Measurements from ENCODE around the gene STK4.

DNA sequence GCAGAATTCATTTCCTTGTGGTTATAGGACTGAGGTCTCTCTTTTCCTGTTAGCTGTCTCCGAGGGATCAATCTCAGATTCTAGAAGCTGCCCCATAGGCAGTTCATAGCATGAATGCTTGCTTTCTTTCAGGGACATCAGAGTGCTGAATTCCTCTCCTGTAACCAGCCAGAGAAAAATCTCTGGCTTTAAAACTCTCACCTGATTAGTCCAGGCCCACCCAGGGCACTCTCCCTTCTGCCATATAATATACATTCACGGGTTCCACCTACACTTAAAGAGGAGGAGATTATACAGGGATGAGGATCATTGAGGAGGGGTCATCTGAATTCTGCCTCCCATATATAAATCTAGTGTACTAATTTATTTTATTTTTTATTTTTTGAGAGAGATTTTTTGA is 136.8 kb downstream of the STK4 start:
- TF ChIP-seq ESRRA (CRISPR knock-in tag; IDR thresholded peaks at IDR 0.05; ENCODE audit: borderline replicate concordance): no peak
- TF ChIP-seq, protein P1, sequence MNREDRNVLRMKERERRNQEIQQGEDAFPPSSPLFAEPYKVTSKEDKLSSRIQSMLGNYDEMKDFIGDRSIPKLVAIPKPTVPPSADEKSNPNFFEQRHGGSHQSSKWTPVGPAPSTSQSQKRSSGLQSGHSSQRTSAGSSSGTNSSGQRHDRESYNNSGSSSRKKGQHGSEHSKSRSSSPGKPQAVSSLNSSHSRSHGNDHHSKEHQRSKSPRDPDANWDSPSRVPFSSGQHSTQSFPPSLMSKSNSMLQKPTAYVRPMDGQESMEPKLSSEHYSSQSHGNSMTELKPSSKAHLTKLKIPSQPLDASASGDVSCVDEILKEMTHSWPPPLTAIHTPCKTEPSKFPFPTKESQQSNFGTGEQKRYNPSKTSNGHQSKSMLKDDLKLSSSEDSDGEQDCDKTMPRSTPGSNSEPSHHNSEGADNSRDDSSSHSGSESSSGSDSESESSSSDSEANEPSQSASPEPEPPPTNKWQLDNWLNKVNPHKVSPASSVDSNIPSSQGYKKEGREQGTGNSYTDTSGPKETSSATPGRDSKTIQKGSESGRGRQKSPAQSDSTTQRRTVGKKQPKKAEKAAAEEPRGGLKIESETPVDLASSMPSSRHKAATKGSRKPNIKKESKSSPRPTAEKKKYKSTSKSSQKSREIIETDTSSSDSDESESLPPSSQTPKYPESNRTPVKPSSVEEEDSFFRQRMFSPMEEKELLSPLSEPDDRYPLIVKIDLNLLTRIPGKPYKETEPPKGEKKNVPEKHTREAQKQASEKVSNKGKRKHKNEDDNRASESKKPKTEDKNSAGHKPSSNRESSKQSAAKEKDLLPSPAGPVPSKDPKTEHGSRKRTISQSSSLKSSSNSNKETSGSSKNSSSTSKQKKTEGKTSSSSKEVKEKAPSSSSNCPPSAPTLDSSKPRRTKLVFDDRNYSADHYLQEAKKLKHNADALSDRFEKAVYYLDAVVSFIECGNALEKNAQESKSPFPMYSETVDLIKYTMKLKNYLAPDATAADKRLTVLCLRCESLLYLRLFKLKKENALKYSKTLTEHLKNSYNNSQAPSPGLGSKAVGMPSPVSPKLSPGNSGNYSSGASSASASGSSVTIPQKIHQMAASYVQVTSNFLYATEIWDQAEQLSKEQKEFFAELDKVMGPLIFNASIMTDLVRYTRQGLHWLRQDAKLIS (CRISPR knock-in tag; IDR thresholded peaks at IDR 0.05; ENCODE audit: borderline replicate concordance): no peak
- TF ChIP-seq, protein P2, sequence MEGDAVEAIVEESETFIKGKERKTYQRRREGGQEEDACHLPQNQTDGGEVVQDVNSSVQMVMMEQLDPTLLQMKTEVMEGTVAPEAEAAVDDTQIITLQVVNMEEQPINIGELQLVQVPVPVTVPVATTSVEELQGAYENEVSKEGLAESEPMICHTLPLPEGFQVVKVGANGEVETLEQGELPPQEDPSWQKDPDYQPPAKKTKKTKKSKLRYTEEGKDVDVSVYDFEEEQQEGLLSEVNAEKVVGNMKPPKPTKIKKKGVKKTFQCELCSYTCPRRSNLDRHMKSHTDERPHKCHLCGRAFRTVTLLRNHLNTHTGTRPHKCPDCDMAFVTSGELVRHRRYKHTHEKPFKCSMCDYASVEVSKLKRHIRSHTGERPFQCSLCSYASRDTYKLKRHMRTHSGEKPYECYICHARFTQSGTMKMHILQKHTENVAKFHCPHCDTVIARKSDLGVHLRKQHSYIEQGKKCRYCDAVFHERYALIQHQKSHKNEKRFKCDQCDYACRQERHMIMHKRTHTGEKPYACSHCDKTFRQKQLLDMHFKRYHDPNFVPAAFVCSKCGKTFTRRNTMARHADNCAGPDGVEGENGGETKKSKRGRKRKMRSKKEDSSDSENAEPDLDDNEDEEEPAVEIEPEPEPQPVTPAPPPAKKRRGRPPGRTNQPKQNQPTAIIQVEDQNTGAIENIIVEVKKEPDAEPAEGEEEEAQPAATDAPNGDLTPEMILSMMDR (IDR thresholded peaks at IDR 0.05): no peak
- TF ChIP-seq SP1 (CRISPR knock-in tag; conservative IDR thresholded peaks at IDR 0.05): no peak
- TF ChIP-seq ZNF671 (CRISPR knock-in tag; IDR thresholded peaks at IDR 0.05): no peak
- TF ChIP-seq, protein P3, sequence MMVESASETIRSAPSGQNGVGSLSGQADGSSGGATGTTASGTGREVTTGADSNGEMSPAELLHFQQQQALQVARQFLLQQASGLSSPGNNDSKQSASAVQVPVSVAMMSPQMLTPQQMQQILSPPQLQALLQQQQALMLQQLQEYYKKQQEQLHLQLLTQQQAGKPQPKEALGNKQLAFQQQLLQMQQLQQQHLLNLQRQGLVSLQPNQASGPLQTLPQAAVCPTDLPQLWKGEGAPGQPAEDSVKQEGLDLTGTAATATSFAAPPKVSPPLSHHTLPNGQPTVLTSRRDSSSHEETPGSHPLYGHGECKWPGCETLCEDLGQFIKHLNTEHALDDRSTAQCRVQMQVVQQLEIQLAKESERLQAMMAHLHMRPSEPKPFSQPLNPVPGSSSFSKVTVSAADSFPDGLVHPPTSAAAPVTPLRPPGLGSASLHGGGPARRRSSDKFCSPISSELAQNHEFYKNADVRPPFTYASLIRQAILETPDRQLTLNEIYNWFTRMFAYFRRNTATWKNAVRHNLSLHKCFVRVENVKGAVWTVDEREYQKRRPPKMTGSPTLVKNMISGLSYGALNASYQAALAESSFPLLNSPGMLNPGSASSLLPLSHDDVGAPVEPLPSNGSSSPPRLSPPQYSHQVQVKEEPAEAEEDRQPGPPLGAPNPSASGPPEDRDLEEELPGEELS (CRISPR knock-in tag; IDR thresholded peaks at IDR 0.05): no peak
- TF ChIP-seq, protein P4, sequence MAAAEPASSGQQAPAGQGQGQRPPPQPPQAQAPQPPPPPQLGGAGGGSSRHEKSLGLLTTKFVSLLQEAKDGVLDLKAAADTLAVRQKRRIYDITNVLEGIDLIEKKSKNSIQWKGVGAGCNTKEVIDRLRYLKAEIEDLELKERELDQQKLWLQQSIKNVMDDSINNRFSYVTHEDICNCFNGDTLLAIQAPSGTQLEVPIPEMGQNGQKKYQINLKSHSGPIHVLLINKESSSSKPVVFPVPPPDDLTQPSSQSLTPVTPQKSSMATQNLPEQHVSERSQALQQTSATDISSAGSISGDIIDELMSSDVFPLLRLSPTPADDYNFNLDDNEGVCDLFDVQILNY (CRISPR knock-in tag; IDR thresholded peaks at IDR 0.05): no peak
- TF ChIP-seq, protein P5, sequence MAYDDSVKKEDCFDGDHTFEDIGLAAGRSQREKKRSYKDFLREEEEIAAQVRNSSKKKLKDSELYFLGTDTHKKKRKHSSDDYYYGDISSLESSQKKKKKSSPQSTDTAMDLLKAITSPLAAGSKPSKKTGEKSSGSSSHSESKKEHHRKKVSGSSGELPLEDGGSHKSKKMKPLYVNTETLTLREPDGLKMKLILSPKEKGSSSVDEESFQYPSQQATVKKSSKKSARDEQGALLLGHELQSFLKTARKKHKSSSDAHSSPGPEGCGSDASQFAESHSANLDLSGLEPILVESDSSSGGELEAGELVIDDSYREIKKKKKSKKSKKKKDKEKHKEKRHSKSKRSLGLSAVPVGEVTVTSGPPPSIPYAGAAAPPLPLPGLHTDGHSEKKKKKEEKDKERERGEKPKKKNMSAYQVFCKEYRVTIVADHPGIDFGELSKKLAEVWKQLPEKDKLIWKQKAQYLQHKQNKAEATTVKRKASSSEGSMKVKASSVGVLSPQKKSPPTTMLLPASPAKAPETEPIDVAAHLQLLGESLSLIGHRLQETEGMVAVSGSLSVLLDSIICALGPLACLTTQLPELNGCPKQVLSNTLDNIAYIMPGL (CRISPR knock-in tag; IDR thresholded peaks at IDR 0.05): no peak
- no peak for TF ChIP-seq TEAD4 (CRISPR knock-in tag; IDR thresholded peaks at IDR 0.05)
- TF ChIP-seq JUN (CRISPR knock-in tag; IDR thresholded peaks at IDR 0.05): no peak
- TF ChIP-seq ELF4 (CRISPR knock-in tag; IDR thresholded peaks at IDR 0.05; ENCODE audit: low read depth): no peak
- TF ChIP-seq NR1H2 (CRISPR knock-in tag; IDR thresholded peaks at IDR 0.05): no peak
- TF ChIP-seq, protein P6, sequence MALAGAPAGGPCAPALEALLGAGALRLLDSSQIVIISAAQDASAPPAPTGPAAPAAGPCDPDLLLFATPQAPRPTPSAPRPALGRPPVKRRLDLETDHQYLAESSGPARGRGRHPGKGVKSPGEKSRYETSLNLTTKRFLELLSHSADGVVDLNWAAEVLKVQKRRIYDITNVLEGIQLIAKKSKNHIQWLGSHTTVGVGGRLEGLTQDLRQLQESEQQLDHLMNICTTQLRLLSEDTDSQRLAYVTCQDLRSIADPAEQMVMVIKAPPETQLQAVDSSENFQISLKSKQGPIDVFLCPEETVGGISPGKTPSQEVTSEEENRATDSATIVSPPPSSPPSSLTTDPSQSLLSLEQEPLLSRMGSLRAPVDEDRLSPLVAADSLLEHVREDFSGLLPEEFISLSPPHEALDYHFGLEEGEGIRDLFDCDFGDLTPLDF (CRISPR knock-in tag; IDR thresholded peaks at IDR 0.05): no peak
- TF ChIP-seq, protein P7, sequence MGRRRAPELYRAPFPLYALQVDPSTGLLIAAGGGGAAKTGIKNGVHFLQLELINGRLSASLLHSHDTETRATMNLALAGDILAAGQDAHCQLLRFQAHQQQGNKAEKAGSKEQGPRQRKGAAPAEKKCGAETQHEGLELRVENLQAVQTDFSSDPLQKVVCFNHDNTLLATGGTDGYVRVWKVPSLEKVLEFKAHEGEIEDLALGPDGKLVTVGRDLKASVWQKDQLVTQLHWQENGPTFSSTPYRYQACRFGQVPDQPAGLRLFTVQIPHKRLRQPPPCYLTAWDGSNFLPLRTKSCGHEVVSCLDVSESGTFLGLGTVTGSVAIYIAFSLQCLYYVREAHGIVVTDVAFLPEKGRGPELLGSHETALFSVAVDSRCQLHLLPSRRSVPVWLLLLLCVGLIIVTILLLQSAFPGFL (CRISPR knock-in tag; IDR thresholded peaks at IDR 0.05; ENCODE audit: borderline replicate concordance): no peak
